HG03558 (cell line): ENCODE results near the gene TPSD1.
"Not testable (repeated sequence)": the region's sequence is repeated elsewhere in the genome, so short reads cannot be mapped to it uniquely, and the experiment has no call there.

ENCODE experiments used
- ATAC-seq: cut with Tn5 transposase; IDR thresholded peaks from one replicate; pipeline ENCODE4 v1.9.1; 2021; ENCODE audit warnings: moderate number of reproducible peaks; ENCODE audit not compliant: unreplicated experiment; ENCODE audit errors: extremely low read depth

Gene TPSD1

GRCh38 chr16:1220098-1220728, 35.7 kb upstream of the TPSD1 start:
- no peak for ATAC-seq

GRCh38 chr16:1220841-1221627, 34.8 kb upstream of the TPSD1 start:
- no peak for ATAC-seq

DNA sequence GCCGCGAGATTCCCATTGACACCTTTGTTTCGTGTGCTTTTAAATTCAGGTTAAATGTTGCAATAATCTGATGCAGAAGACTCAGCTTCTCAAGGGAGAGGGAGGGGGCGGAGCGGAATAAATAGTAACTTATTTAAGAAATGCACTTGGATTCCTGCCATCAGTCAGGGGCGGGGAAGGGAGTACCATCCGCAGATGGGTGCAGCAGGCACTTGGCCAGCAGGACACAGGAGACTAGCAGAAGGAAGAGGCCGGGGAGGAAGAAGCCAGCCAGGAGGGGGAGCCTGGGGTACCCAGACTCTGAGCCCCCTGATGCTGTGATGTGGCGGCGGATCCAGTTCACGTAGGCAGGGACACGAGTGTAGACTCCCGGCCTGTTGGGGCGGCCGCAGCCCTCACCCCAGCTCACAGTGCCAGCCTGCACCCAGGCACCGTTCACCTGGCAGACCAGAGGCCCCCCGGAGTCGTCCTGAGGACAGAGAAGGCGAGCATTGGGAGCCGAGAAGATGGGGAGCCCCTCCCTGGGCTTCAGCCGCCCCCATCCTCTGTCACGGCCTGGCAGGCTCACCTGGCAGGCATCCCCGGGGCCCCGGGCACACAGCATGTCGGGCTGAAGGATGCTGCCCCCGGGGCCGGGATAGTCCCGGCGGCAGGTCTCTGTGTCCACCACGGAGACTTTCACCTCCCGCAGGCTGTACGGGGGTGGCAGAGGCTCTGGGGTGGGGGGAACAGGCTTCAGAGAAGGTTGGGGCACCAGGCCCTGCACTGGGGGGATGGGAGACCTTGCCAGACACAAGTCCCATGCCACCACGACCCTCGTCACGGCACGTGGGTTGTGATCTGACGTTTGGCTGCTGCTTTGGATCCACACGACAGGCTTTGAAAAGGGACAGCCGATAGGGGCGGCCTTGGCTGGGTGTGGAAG, 34.0 kb upstream of the TPSD1 start:
- ATAC-seq, result no peak

- no peak for ATAC-seq
Observed at GRCh38 chr16:1222553-1223354, 33.1 kb upstream of the TPSD1 start.

DNA sequence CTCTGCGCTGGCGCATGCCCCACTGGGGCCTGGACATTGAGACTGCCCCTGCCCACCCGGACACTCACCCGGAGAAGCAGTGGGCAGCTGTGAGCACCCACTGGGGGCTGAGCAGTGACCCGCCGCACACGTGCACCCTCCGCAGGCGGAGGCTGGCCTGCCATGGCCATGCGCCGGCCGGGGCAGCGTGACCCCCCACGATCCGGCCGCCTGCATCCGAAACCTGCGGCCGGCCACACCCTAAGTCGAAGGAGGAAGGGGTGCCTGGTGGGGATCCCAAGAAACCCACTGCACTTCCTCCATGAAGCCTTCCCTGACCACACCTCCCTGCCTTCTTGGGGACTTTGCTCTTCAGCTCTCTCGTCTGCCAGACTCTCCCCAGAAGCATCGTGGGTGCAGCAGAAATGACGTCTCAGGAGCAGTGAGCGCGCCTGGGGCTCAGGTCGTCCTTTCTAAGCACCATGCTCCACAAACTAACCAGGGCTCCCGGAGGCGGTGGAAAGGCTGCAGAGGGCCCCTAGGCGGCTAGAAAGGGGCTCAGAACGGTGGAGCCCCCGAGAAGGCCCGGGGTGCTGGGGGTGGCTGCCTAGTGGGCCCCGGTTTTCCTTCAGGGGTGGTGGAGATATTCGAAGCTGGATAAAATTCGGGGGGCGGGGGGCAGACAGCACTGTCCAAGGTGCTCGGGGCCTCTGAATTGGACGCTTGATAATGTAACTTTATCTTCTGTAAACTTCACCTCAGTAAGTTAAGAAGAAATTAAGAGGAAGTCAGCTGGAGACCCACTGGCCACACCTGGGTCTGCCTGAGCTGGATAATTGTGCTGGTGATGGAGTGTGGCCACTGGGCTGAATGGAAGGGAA, 32.3 kb upstream of the TPSD1 start:
- ATAC-seq, result no peak

DNA sequence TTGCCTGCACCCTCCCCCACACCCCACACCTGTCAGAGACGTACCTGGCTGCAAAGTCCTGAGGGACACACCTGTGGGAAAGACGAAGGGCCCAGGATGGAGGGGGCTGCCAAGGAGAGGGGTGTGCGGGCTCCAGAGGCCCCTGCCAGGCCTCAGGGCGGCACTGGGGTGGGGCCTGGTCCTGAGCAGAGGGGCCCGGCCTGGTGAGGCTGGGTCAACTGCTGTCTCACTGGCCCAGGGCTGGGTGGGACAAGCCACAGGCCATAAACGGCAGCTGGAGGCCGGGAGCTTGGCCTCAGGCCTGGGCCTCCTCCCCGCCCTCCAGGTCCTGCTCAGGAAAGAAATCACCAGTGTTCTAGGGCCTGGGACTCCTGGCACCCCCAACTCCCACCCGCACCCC, 31.3 kb upstream of the TPSD1 start:
- ATAC-seq, result no peak

DNA sequence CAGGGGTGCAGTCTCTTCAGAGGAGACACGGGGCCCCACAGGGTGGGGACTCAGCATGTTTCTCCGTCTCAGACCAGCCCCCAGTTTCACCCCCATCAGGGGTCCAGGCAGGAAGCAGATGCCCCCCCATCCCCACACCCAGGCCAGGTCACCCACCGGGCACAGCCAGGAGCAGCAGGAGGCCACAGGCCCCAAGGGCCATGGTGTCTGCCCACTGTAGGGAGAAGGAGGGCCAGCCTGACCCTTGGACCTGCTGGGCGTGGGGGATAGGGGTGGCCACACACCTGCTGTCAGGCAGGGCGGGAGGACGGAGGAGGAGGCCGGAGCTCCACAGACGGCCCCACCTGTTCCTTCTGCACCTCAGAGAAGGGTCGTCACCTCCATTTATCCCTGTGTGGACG, 30.8 kb upstream of the TPSD1 start, which contains the start of gene TPSG1:
TPSG1 (minus strand) TSS at position 218 of the 401 bp plus-strand sequence; CDS start at position 202, 16 bp downstream.
- no peak for ATAC-seq

- not testable (repeated sequence) for ATAC-seq
Observed at GRCh38 chr16:1225728-1226311, 30.0 kb upstream of the TPSD1 start.

- ATAC-seq, result not testable (repeated sequence)
Observed at GRCh38 chr16:1226692-1227091, 29.2 kb upstream of the TPSD1 start.

DNA sequence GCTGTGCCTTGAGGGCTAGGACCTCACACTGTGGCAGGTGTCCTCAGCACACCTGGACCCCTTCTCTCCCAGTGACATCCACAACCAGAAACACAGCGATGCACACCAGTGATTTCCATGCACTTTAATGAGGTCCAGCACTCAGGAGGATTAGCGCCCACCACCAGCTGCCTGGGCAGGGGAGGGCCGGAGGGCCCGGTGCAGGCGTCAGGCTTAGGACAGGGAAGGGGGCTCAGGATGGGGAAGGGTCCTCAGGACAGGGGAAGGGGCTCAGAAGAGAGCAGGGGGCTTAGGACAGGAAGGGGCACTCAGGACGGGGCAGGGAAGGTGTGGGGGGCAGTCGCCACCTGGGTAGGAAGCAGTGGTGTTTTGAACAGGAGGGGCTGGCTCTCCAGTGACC, 27.6 kb upstream of the TPSD1 start:
- not testable (repeated sequence) for ATAC-seq

DNA sequence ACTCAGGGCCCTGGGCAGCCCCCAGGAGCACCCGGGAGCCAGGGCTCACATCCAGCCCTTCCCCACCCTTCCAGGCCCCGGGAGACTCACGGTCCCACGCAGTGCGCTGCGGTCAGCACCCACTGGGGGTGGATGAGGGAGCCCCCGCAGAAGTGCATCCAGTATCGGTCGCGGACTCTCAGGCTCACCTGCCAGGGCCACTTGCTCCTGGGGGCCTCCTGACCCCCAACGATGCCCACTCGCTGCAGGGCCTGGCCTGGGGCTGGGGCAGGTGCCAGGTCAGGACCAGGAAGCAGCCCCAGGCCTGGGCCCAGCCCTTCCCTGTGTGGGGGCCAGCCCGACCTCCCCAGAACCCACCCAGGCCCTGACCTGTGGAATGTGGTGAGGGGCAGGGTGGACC, 26.4 kb upstream of the TPSD1 start:
- ATAC-seq, result not testable (repeated sequence)

- ATAC-seq, result not testable (repeated sequence)
Observed at GRCh38 chr16:1230084-1230470, 25.8 kb upstream of the TPSD1 start, which contains the start of gene TPSB2. Gene TPSB2, minus strand, starts transcription at chr16:1230184. Its CDS starts 233 bp downstream, at chr16:1229951.

DNA sequence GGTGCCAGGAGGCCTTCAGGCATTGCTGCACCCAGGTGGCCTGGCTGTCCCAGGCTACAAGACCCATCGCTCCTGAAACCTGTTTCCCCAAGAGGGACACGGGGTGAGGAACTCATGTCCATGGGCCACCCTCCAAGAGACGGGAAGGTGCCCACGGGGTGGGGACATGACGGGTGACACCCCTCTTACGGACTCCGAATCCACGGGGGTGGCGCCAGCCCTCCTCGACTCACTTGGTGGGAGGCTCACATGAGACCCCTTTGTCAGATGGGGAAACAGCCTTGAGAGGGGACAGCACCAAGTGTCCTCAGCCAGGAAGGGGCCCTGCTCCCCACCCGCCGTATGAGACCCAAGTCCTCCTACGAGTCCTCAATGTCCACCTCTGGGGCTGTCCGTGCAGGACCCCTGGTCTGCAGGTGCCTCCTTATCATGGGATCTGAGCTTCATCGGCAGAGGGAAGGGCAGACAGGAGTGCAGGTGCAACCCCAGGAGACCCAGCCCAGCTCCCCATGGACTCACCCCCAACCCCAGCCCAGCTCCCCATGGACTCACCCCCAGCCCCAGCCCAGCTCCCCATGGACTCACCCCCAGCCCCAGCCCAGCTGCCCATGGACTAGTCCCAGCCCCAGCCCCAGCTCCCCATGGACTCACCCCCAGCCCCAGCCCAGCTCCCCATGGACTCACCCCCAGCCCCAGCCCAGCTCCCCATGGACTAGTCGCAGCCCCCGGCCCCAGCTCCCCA, 25.2 kb upstream of the TPSD1 start:
- not testable (repeated sequence) for ATAC-seq

DNA sequence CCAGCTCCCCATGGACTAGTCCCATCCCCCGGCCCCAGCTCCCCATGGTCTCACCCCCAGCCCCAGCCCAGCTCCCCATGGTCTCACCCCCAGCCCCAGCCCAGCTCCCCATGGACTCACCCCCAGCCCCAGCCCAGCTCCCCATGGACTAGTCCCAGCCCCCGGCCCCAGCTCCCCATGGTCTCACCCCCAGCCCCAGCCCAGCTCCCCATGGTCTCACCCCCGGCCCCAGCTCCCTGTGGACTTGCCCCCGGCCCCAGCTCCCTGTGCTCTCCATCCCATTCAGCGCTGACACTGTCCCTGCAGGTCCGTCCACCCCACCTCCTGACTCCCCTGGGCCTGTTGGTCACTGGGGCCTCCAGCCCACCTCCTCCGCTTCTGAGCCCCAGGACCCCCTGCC, 24.6 kb upstream of the TPSD1 start:
- ATAC-seq, result not testable (repeated sequence)

DNA sequence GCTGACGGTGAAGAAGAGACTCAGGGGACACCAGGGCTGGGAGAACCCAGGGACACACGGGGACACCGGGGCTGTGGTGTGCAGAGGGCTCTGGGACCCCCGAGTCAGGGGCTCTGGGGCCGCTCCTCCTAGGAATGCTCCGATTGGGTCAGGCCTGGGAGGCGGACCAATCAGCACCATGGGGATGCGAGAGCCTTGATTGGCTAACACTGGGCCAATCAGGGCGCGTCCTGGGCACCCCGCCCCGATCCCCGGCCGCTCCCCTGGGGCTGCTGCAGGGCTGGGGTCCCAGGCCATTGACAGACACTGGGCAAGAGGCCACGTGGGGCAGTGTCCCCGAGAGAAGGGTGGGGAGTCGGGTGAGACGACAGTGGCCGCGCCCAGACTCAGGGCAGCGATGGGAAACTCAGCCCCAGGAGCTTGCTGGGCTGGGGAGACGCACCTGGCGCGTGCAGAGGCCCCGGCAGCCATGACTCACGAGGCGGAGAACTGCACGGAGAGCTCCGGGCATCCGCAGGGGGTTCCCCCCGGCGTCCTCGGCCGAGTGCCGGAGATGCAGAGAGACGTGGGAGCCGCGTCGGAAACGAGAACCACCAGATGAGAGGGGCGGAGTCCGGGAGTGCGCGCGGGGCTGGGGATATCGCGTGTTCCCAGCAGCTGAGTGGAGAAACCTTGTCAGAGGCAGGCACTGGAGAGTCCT, 23.7 kb upstream of the TPSD1 start:
- ATAC-seq, result not testable (repeated sequence)

- ATAC-seq, result not testable (repeated sequence)
Observed at GRCh38 chr16:1236659-1237058, 19.2 kb upstream of the TPSD1 start.

DNA sequence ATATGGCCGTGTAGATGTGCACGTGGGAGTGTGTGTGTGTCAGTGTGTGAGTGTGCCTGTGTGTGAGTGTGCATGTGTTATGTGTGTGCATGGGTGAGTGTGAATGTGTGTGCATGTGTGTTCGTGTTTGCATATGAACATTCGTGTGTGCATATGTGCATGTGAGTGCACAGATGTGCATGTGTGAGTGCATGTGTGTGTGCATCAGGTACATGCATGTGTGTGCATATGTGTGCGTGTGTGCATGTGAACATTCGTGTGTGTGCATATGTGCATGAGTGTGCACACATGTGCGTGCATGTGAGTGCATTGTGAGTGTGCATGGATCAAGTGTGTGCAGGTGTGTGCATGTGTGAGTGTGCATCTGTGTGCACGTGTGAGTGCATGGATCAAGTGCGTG, 17.9 kb upstream of the TPSD1 start:
- ATAC-seq, result no peak
